GM20431 (cell line): ENCODE results near the gene LYPD6B.

Experiments
- in situ Hi-C: fragments of 300-500 bp; cut with MseI, MboI; formaldehyde crosslinking; loops from one replicate; pipeline ENCODE4 v1.15.0; 2020; ENCODE audit warnings: low sequenced_read_pairs; ENCODE audit not compliant: unreplicated experiment

The LYPD6B gene

DNA sequence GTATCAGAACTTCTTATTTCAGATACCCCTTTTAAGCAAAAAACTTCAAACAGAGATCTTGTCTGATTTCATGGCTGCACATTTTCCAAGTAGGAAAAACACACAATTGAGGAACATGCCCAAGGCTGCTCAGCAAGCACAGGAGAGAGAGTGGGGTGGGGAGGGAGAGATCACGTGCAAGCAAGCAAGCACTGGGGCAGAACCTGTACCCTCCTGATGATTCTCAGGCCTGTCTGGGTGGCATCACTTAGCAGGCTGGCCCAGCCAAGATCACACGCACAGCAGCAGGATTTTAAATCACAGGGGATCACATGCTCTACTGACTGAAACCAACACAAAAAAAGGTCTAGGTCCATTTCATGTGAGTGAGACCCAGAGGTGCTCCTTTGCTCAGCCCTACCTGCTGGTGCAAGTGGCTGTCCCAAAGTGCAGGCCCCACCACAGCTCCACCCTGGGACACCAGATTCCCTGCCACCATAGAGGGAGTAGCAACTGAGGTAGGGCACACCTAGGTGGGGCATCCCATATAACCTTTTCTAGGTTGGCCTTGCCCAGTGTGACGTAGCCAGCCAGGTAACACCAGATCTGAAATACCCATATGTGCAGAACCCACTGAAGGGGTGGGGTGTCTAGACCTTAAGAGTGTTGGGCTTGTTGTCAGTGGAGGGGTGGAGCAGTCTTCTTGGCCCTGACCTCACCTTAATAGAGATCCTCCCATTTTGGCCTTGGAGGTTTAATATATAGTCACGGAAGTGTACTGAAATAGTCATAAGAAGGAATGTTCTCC lies 1.8 kb upstream of the LYPD6B start:
- in situ Hi-C loops: no loop called here

GRCh38 chr2:149037851-149038250 lies 648 bp upstream of the LYPD6B start:
- in situ Hi-C loops: no loop called here

DNA sequence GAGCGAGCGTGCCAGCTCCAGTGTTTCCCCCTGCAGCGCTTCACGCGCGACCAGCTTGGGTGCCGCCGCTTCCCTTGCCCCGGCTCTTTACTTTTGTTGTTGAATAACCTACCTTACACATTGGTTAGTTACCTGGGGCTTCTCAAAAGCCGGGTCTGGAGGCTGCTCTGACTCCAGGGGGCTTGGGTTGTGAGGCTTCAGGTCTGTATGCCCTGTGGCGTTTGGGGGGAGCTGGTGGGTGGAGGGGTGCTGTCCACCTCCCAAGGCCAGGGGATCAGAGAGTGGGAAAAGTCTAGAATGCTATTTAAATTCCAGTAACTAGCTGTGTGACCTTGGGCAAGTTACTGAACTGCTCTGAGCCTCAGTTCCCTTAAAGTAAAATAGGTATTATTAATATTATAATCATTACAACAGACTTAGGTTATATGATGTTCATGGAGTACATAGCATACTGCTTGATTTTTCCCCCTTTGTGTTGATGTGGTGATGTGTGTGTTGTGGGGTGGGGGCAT lies 770 bp downstream of the LYPD6B start:
- in situ Hi-C loops: no loop called here

- in situ Hi-C loops: no loop called here
Observed at GRCh38 chr2:149040451-149040850, 2.0 kb downstream of the LYPD6B start.

DNA sequence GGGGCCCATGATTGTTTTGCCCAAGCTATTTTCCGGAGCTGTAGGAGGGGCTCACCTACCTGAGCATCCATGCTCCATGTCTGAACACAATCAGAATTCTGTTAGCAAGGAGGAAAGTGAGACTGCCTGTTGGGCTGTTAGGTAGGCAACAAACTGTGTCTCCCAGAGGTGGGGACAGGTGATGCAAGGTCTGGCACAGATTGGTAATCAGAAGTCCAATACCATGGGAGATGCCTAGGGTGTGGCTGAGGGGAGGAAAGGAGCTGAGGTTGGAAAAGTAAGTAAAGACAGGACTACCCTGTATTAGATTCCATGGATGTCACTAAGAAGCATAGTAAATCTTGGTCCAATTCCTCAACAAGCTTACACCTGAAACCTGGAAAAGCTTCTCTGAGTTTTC lies 3.0 kb downstream of the LYPD6B start:
- in situ Hi-C loops: no loop called here

DNA sequence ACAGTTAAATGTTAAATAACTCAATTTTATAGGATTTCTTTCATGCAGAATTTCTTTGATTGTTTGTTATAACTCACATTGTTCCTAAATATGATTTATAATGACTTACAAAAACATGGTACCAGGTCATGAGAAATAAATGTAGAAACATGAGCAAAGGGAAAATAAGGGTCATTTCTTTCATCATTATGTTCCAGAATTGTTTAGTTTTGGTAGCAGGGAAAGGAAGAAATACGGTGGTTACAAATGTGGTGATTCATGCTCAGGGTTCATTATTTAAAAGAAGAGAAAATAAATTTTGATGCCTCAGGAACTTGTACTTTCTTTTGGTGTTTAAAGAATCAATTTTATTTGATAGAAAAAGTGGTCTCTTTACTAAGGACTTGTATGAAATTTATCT lies 4.4 kb downstream of the LYPD6B start:
- in situ Hi-C loops: no loop called here

DNA sequence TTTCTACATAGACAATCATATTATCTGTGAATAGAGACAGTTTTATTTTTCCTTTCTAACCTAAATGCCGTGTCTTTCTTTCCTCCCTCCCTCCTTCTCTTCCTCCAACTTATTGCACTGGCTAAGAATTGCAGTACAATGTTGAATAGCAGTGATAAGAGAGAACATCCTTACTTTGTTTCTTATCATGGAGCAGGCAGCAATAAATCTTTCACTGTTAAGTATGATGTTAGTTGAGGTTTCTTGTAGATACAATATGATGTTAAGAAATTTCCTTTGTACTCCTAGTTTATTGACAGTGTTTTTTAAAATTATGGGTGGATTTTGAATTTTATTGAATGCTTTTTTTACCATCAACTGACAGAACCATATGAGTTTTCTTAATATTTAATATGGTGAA lies 6.0 kb downstream of the LYPD6B start:
- in situ Hi-C loops: no loop called here

GRCh38 chr2:149047118-149047517 lies 8.6 kb downstream of the LYPD6B start:
- in situ Hi-C loops: no loop called here

- in situ Hi-C loops: no loop called here
Observed at GRCh38 chr2:149049142-149049541, 10.6 kb downstream of the LYPD6B start.

- in situ Hi-C loops: no loop called here
Observed at GRCh38 chr2:149050188-149050587, 11.7 kb downstream of the LYPD6B start.

- in situ Hi-C loops: no loop called here
Observed at GRCh38 chr2:149055751-149056150, 17.3 kb downstream of the LYPD6B start.

GRCh38 chr2:149056541-149057255 lies 18.2 kb downstream of the LYPD6B start:
- in situ Hi-C loops: no loop called here

GRCh38 chr2:149057401-149057800 lies 18.9 kb downstream of the LYPD6B start:
- in situ Hi-C loops: no loop called here

- in situ Hi-C loops: no loop called here
Observed at GRCh38 chr2:149058936-149059335, 20.4 kb downstream of the LYPD6B start.

- in situ Hi-C loops: no loop called here
Observed at GRCh38 chr2:149059822-149060221, 21.3 kb downstream of the LYPD6B start.

DNA sequence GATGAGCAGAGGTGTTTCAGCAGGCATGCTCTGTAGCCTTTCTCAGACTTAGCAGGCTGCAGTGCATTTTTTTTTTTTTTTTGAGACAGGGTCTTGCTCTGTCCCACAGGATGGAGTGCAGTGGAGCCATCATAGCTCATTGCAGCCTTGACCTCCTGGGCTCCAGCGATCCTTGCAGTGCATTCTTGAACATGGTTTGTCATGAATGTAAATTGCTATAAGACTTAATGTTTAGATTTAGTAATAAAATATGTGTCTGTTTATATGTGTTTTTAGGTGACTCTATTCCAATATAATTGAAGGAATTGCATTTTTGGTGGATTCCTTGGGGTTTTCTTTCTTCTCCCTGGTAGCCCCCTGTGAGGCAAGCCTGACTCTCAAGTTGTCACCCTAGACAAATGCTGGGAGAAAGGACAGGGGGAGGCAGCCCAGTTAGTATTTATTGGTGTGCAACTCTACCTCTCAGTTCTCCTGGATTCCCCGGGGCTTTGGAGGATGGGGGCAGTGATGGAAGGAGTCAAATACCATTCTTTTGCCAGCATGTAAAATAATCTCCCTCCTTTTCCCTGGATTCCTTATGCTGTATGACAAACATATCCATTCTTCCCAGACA lies 22.7 kb downstream of the LYPD6B start:
- in situ Hi-C loops: no loop called here

- in situ Hi-C loops: no loop called here
Observed at GRCh38 chr2:149062531-149062930, 24.0 kb downstream of the LYPD6B start.

- in situ Hi-C loops: no loop called here
Observed at GRCh38 chr2:149063177-149063576, 24.7 kb downstream of the LYPD6B start.

DNA sequence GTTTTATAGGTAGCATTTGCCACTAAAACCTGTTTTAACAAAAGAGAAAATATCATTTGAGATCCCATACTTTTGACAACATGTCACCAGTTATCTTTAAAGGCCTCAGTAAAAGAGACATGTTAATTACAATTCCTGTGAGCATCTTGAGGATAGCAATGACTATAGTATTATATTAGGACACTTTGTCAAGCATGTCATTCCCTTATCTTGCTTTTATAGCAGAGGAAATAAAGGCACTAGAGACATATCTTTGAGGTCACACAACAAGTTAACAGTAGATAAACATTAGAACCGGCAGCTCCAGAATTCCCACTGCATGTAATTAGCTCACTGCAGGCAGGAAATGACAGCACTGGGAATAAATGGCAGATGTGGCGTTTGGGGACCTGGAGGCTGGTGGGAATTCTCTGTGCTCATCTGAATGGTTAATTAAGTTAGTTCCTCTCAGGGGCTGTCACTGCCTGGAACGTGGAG lies 25.9 kb downstream of the LYPD6B start:
- in situ Hi-C loops: no loop called here

DNA sequence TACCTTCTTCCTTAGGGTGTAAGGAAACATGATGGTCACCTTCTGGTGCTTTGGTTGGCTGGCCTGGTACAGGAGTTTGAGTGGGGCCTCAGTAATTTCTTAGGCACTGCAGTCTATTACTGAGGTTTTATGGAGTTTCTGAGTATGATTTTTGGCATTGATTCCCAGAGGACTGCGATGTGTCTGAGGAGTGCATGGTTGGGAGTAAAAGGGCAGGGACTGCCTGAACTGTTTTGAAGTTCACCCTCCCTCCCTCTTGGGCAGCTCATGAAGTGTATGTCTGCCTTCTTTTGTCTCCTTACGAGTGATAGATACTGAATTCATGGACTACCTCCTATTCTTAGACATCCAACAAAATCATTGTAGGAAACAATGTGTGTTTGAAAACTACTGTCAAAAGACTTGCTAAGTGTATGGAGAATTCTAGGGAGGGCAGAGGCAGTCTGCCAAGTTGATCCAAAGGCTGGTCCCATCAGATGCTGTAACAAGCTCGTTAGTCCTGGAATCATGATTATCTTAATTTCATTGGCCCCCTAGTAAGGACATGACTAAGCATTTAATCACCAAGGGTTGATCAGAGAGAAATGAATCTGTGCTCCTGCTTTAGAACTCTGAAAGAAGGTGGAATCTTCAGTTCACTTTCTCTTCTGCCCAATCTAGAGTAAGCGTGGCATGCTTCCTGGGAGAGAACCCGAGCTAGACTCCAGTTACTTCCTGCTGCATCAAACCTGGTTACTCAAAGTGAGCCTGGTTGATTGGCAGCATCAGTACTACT lies 26.5 kb downstream of the LYPD6B start:
- in situ Hi-C loops: no loop called here
